CD4-positive, alpha-beta T cell treated with Interleukin-21 for 1 hour (primary cell): Measurements from ENCODE around the gene PALMD.
A peak's percentile ranks its signal among the peaks of the same experiment; 100 is the strongest.

Experiments
- DNase-seq: peaks from one replicate; pipeline ENCODE4 v3.0.0-alpha.2; 2020

The PALMD gene

DNA sequence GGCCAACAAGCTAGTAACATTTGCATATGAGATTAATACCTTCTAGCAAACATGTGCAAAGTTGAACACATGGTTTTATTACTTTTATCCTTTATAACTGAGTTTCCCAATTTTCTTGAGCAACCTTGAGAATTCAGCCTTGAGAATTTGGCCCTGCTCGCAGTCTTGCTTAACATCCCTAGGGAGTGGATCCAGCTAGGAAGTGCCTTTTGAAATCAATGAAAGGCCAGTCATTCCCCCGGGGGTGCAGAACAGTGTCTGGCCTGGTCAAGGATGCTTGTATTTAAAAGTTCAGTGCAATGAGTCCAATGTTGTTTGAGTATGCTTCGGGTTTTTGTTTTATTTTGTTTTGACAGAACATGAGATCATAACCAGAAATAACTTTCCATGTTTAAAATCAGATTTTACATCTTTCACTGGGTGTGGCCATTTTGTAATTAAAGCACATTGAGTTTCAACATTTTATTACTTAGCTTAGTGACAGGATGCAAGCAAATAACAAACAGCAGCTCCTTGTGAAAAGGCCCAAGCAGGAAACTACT lies 16.7 kb downstream of the PALMD start:
- DNase-seq = no peak

GRCh38 chr1:99663501-99663900 lies 17.6 kb downstream of the PALMD start:
- no peak for DNase-seq

GRCh38 chr1:99665212-99665611 lies 19.3 kb downstream of the PALMD start:
- DNase-seq = no peak

GRCh38 chr1:99669376-99669775 lies 23.5 kb downstream of the PALMD start:
- no peak for DNase-seq

GRCh38 chr1:99669821-99670220 lies 23.9 kb downstream of the PALMD start:
- DNase-seq = no peak

GRCh38 chr1:99670583-99670982 lies 24.7 kb downstream of the PALMD start:
- DNase-seq = no peak

DNA sequence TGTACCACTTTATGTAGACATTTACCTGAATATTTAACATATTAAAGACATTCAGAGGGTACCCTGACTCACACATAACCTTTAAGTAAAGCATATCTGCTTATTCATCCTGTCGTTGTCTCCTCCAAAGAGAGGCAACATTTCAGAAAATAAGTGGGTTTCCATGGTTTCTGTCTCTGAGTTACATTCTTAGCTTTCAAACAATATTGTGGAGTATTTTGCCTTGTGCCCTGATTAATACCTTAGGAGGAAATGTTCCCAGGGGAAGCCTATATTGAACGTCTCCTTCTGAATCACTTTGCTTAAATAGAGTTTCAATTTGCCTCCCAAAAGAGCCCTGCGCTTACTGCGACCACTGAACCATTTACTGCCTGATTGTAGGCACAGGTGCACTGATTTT lies 26.1 kb downstream of the PALMD start:
- DNase-seq = no peak

- no peak for DNase-seq
Observed at GRCh38 chr1:99672530-99673213, 26.8 kb downstream of the PALMD start.

GRCh38 chr1:99673315-99673714 lies 27.4 kb downstream of the PALMD start:
- DNase-seq = no peak

- DNase-seq = no peak
Observed at GRCh38 chr1:99674115-99675064, 28.5 kb downstream of the PALMD start.

DNA sequence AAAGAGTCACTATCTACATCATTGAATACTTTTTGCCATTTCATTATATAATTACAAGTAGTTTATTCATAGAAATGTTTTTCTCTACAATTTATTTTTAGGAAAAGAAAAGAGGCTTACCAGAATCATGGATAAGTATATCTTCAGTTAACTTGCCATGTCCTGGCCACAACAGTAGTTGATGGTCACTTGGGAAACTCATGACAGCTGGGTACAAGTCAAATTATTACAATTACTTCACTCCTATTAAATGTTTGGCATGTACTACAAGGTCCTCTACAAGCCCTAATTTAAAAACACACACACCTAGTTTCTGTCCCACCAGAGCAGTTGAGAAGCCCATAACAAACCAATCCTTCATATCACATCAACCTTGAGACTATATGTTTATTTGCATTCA lies 29.4 kb downstream of the PALMD start:
- no peak for DNase-seq

- DNase-seq = no peak
Observed at GRCh38 chr1:99675994-99676393, 30.1 kb downstream of the PALMD start.

DNA sequence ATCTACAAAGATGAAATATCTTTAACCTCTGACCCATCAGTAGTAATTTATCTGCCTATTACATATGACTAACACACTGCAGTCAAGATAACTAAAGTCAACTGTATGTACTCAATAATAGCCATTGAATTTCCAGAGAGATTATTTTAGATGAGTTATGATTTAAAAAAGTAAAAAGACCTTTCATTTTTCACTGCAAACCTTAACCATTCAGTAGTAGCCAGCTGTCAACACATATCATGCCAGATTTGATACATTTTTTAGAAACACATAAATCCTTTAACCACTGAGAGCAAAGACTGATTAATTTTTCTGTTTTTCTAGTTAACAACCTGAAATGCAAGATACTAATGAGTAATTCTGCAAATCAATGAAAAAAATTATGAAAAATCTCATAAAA lies 31.0 kb downstream of the PALMD start:
- DNase-seq = no peak

GRCh38 chr1:99677416-99677815 lies 31.5 kb downstream of the PALMD start:
- DNase-seq = no peak

- DNase-seq = no peak
Observed at GRCh38 chr1:99680270-99680669, 34.4 kb downstream of the PALMD start.

- no peak for DNase-seq
Observed at GRCh38 chr1:99681583-99681982, 35.7 kb downstream of the PALMD start.

DNA sequence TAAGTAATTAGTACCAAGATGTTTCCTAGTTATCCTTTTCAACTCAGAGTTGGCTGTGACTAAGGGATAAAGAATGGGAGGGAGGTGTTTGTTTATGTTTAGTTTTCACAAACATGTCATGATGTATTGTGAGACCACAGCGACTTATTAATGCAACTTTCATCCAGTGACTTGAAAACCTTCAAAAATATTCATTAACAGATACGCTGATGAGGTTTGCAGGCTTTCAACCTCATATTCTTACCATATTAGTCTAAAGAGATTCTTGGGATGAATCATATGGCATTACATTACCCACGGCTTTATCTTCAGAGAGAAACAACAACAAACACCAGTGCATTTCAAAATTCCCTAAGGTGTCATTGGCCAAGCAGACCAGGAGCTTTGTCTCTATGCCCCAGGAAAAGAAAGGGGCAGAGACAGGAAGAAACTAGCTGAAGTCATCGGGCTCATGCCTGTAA lies 36.4 kb downstream of the PALMD start:
- DNase-seq = no peak

- DNase-seq = peak; percentile 15
Observed at GRCh38 chr1:99685516-99686180, 39.7 kb downstream of the PALMD start.

DNA sequence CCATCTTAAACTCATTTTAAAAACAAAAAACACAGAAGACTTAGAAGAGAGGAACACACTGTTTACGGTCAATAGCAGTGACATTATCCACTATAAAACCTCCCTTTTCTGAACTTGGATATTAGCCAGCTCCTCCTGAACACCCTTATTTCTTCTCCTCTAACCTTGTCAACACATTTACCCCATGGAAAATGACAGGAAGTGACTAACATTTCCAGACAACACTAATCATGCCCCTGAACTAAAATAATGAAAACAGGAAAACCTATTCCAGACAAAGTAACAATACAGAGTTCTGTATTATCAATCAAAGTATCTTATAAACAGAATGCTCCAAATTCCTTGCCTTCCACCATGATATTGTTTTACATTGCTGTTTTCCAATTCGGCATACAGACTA lies 45.3 kb downstream of the PALMD start:
- DNase-seq = no peak

GRCh38 chr1:99696616-99697015 lies 50.7 kb downstream of the PALMD start:
- DNase-seq = no peak

- no peak for DNase-seq
Observed at GRCh38 chr1:99697580-99697979, 51.7 kb downstream of the PALMD start.

DNA sequence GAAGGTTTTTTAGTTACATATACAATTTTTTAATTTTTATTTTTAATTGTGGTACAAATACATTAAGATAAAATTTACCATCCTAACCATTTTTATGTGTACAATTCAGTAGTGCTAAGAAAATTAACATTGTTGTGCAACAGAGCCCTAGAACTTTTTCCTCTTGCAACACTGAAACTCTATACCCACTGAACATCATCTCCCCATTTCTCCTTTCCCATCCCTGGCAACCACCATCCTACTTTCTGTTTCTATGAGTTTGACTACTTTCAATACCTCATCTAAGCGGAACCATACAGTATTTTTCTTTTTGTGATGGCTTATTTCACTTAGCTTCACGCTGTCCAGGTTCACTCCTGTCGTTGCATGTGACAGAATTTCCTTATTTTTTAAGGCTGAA lies 54.1 kb downstream of the PALMD start:
- no peak for DNase-seq

- no peak for DNase-seq
Observed at GRCh38 chr1:99702221-99702620, 56.3 kb downstream of the PALMD start.
